Glomerular visceral epithelial cell (primary cell): Measurements from ENCODE around the gene TECPR2.
"Not testable (repeated sequence)": the region's sequence is repeated elsewhere in the genome, so short reads cannot be mapped to it uniquely, and the experiment has no call there.

Experiments used
- DNase-seq: peaks from one replicate; pipeline ENCODE4 v3.0.0-alpha.2; 2016; ENCODE audit errors: extremely low spot score

Gene TECPR2

GRCh38 chr14:102525929-102526497 is 163.3 kb downstream of the TECPR2 start:
- no peak for DNase-seq

GRCh38 chr14:102528431-102529170 is 165.9 kb downstream of the TECPR2 start:
- no peak for DNase-seq

GRCh38 chr14:102530828-102531478 is 168.2 kb downstream of the TECPR2 start:
- DNase-seq = no peak

GRCh38 chr14:102532204-102532658 is 169.5 kb downstream of the TECPR2 start:
- no peak for DNase-seq

- no peak for DNase-seq
These were observed 175.3 kb downstream of the TECPR2 start for GRCh38 chr14:102537981-102538601.

- DNase-seq = no peak
These were observed 176.1 kb downstream of the TECPR2 start for GRCh38 chr14:102538602-102539543.

- no peak for DNase-seq
These were observed 177.0 kb downstream of the TECPR2 start for GRCh38 chr14:102539544-102540314.

GRCh38 chr14:102540315-102541028 is 177.7 kb downstream of the TECPR2 start:
- DNase-seq = no peak

GRCh38 chr14:102541029-102541491 is 178.3 kb downstream of the TECPR2 start:
- DNase-seq = not testable (repeated sequence)

GRCh38 chr14:102541771-102542170 is 179.0 kb downstream of the TECPR2 start:
- DNase-seq = no peak

GRCh38 chr14:102544046-102544746 is 181.5 kb downstream of the TECPR2 start:
- DNase-seq = no peak

GRCh38 chr14:102544747-102545460 is 182.2 kb downstream of the TECPR2 start:
- no peak for DNase-seq

GRCh38 chr14:102545461-102546265 is 182.9 kb downstream of the TECPR2 start:
- no peak for DNase-seq

- no peak for DNase-seq
These were observed 186.0 kb downstream of the TECPR2 start for GRCh38 chr14:102548616-102549240.

GRCh38 chr14:102550927-102551401 is 188.2 kb downstream of the TECPR2 start:
- DNase-seq = not testable (repeated sequence)
